Small intestine (tissue), 7 donors: Measurements from ENCODE around the gene E4F1. TPM values are rescaled to one million over a fixed set of nuclear protein-coding genes. Genes with fewer than 3 reads are reported as not detected.

Source experiments
- DNase-seq, 2 donors: peaks; one replicate each; pipeline versions ENCODE4 v3.0.0 to v3.0.0-alpha.2; 2013
- FAIRE-seq: peaks from 2 replicates; lab custom pipeline; 2012; peaks lifted over from hg19 to GRCh38; lab: Jason Lieb, UNC
- H3K27ac ChIP-seq, 3 donors: one replicate each; pipeline ENCODE4 v1.5.1; 2013; ENCODE audit warnings: low read length in 2 of 3, mild to moderate bottlenecking in 2 of 3, control low read depth in 1 of 3, inconsistent platforms in 1 of 3, low read depth in 1 of 3, moderate library complexity in 1 of 3
- H3K27me3 ChIP-seq, 3 donors: one replicate each; pipeline ENCODE4 v1.6.1; 2013; ENCODE audit warnings: low read length in 3 of 3, inconsistent platforms in 1 of 3; ENCODE audit not compliant: control insufficient read depth in 3 of 3, insufficient read depth in 3 of 3
- H3K36me3 ChIP-seq, 3 donors: one replicate each; pipeline ENCODE4 v1.6.1; 2013; ENCODE audit warnings: low read length in 3 of 3, inconsistent platforms in 1 of 3, low read depth in 1 of 3, mild to moderate bottlenecking in 1 of 3, moderate library complexity in 1 of 3; ENCODE audit not compliant: control insufficient read depth in 3 of 3, insufficient read depth in 2 of 3
- H3K4me1 ChIP-seq, 3 donors: one replicate each; pipeline ENCODE4 v1.6.1; 2013; ENCODE audit warnings: low read length in 2 of 3, inconsistent platforms in 1 of 3, low read depth in 1 of 3, mild to moderate bottlenecking in 1 of 3, moderate library complexity in 1 of 3; ENCODE audit not compliant: control insufficient read depth in 3 of 3, insufficient read depth in 2 of 3
- H3K4me3 ChIP-seq, 3 donors: one replicate each; pipeline ENCODE4 v1.5.1; 2013; ENCODE audit warnings: low read length in 3 of 3, control low read depth in 1 of 3, inconsistent platforms in 1 of 3, low read depth in 1 of 3, mild to moderate bottlenecking in 1 of 3, moderate library complexity in 1 of 3
- H3K9me3 ChIP-seq, 2 donors: one replicate each; pipeline ENCODE4 v1.6.1; 2013; ENCODE audit warnings: low read depth in 1 of 2, low read length in 1 of 2; ENCODE audit not compliant: control insufficient read depth in 2 of 2, insufficient read depth in 1 of 2
- WGBS, 3 donors: extraction: QIAGEN DNeasy Blood & Tissue Kit; methylation state at CpG; one replicate each; pipeline ENCODE4 v1.1.7; 2013; 5-methylcytosine and 5-hydroxymethylcytosine counted together
- polyA plus RNA-seq, 4 donors: library from polyadenylated mRNA; stranded (reverse) in 3 of 4; unstranded in 1 of 4; fragments of 200-250 nt in 3 of 4; fragments of 120-200 nt in 1 of 4; gene quantifications; one replicate each; pipeline versions ENCODE4 v1.2.1 to v1.2.3, GENCODE V29; 2013
- donor health status: healthy with polysubstance abuse.
- donor health status: control.
- donor health status: control.
- donor health status: Bipolar disorder and iron deficiency.
- donor health status: healthy.

The E4F1 gene
- polyA plus RNA-seq, 4 donors = 16.5 to 37.1 (median 22.8) TPM

DNA sequence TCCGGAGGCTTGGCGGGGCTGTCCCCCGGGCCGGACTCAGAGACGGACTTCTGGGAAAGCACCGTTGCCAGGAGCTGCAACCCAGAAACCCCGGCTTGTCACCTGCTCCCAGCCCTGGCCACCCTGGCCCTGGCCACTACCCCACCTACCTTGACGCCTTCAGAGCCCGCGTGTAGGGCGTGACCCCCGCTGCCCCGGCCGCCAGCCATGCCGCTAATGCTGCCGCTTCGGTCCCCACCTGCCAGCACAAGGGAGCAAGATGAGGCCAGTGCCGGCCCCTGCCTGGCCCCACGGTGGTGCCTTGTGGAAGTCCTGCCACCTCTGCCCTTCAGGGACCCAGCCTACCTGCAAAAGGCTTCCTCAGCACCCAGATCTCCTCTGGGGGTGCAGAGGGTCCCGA lies 38.4 kb upstream of the E4F1 start:
- FAIRE-seq = no peak
- Histone ChIP-seq H3K4me3 (no peak overlapping the region), H3K27ac (no peak overlapping the region), H3K36me3 (no peaks in the 10 kb centered on the region), H3K9me3 (no peaks in the 10 kb centered on the region), H3K27me3 (no peaks in the 10 kb centered on the region), H3K4me1 (no peaks in the 10 kb centered on the region)
- 31 to 78% (median 57%) methylated on average over 17 to 20 of the region's 20 CpGs for WGBS, 3 donors
- DNase-seq = no peak

GRCh38 chr16:2186064-2186463 lies 37.3 kb upstream of the E4F1 start:
- 81 to 88% (median 83%) methylated on average over 13 of the region's 13 CpGs for WGBS, 3 donors
- H3K36me3 ChIP-seq = no peaks in the 10 kb centered on the region
- H3K4me3 ChIP-seq = no peak overlapping the region
- no peak for FAIRE-seq
- H3K27me3 ChIP-seq = no peaks in the 10 kb centered on the region
- no peak for DNase-seq
- no peak overlapping the region for H3K27ac ChIP-seq
- no peaks in the 10 kb centered on the region for H3K9me3 ChIP-seq
- no peaks in the 10 kb centered on the region for H3K4me1 ChIP-seq

- no peak for FAIRE-seq
Measured at GRCh38 chr16:2186505-2186904, 36.9 kb upstream of the E4F1 start.

GRCh38 chr16:2187212-2187611 lies 36.2 kb upstream of the E4F1 start:
- no peak for FAIRE-seq

More at GRCh38 chr16:2186505-2186904, 36.9 kb upstream of the E4F1 start:
- Histone ChIP-seq H3K4me3 (no peak overlapping the region), H3K27me3 (no peaks in the 10 kb centered on the region), H3K27ac (no peak overlapping the region), H3K4me1 (no peaks in the 10 kb centered on the region), H3K36me3 (no peaks in the 10 kb centered on the region), H3K9me3 (no peaks in the 10 kb centered on the region)
- WGBS, 3 donors = 84 to 88% (median 87%) methylated on average over 19 to 20 of the region's 20 CpGs
- DNase-seq = no peak

DNA sequence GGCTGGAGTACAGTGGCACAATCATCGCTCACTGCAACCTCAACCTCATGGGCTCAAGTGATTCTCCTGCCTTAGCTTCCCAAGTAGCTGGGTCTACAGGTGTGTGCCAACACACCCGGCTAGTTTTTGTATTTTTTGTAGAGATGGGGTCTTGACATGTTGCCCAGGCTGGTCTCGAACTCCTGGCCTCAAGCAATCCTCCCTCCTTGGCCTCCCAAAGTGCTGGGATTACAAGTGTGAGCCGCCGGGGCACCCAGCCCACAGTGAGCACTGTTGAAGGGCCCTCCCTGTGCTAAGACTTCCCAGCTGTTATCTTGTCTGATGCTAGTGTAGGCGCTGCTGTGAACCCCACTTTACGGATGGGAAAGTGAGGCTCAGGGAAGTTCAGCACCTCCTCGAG lies 35.0 kb upstream of the E4F1 start:
- no peaks in the 10 kb centered on the region for H3K9me3 ChIP-seq
- H3K27ac ChIP-seq = no peak overlapping the region
- H3K4me1 ChIP-seq = no peaks in the 10 kb centered on the region
- peaks cover 0 to 2% (median 0%) of the 10 kb centered on the region in 3 donors for H3K27me3 ChIP-seq
- DNase-seq (no peak), FAIRE-seq (no peak)
- H3K36me3 ChIP-seq = no peaks in the 10 kb centered on the region
- H3K4me3 ChIP-seq = no peak overlapping the region
- WGBS, 3 donors = 82 to 93% (median 86%) methylated on average over 8 of the region's 8 CpGs

More at GRCh38 chr16:2187212-2187611, 36.2 kb upstream of the E4F1 start:
- no peak for DNase-seq
- Histone ChIP-seq H3K9me3 (no peaks in the 10 kb centered on the region), H3K36me3 (no peaks in the 10 kb centered on the region), H3K27ac (no peak overlapping the region), H3K27me3 (no peaks in the 10 kb centered on the region), H3K4me1 (no peaks in the 10 kb centered on the region), H3K4me3 (no peak overlapping the region)
- 60 to 77% (median 62%) methylated on average over 17 of the region's 17 CpGs for WGBS, 3 donors

DNA sequence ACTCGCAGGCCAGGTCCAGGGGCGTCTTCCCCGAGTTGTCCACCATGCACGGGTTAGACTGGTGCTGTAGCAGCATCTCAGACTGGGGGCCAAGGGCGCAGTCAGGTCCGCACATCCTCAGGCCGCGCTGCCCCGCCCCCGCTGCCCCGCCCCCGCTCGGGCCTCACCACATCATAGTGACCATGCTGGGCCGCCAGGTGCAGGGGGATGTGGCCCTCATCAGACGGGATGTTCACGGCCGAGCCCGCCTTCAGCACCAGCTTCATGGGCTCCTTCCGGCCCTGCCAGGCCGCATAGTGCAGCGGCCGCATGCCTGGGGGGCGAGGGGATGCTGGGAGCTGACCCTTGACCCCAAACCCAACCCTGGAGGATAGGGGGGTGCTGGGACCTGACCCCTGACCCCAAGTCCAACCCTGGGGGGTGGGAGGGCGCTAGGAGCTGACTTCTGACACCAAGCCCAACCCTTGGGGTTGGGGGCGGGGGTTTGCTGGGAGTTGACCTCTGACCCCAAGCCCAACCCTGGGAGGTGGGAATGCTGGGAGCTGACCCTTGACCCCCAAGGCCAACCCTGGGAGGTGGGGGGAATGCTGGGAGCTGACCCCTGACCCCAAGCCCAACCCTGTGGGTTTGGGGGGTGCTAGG lies 34.0 kb upstream of the E4F1 start:
- 67 to 87% (median 82%) methylated on average over 22 to 25 of the region's 25 CpGs for WGBS, 3 donors
- Histone ChIP-seq H3K9me3 (no peaks in the 10 kb centered on the region), H3K36me3 (no peaks in the 10 kb centered on the region), H3K27ac (no peak overlapping the region), H3K4me1 (no peaks in the 10 kb centered on the region), H3K27me3 (peaks cover 0 to 10% (median 0%) of the 10 kb centered on the region in 3 donors), H3K4me3 (no peak overlapping the region)
- DNase-seq (no peak), FAIRE-seq (no peak)

- no peak overlapping the region for H3K4me3 ChIP-seq
- no peak for FAIRE-seq
- WGBS, 3 donors = 62 to 82% (median 73%) methylated on average over 23 to 24 of the region's 24 CpGs
- no peak overlapping the region for H3K27ac ChIP-seq
- H3K4me1 ChIP-seq = peaks cover 0 to 3% (median 0%) of the 10 kb centered on the region in 3 donors
- DNase-seq = no peak
- peaks cover 0 to 17% (median 6%) of the 10 kb centered on the region in 3 donors for H3K27me3 ChIP-seq
- H3K36me3 ChIP-seq = no peaks in the 10 kb centered on the region
- H3K9me3 ChIP-seq = no peaks in the 10 kb centered on the region
Measured at GRCh38 chr16:2190002-2190658, 33.3 kb upstream of the E4F1 start.

GRCh38 chr16:2190659-2191445 lies 32.5 kb upstream of the E4F1 start:
- no peak overlapping the region for H3K4me3 ChIP-seq
- H3K36me3 ChIP-seq = no peaks in the 10 kb centered on the region
- peaks cover 0 to 9% (median 0%) of the 10 kb centered on the region in 3 donors for H3K4me1 ChIP-seq
- no peak overlapping the region for H3K27ac ChIP-seq
- no peaks in the 10 kb centered on the region for H3K9me3 ChIP-seq
- DNase-seq (no peak), FAIRE-seq (no peak)
- 78 to 82% (median 79%) methylated on average over 20 to 25 of the region's 25 CpGs for WGBS, 3 donors
- H3K27me3 ChIP-seq = peaks cover under 1 to 24% (median 13%) of the 10 kb centered on the region in 3 donors
